HG02884 (cell line): ENCODE data around the gene FKBP1A.
A peak's percentile ranks its signal among the peaks of the same experiment; 100 is the strongest.
"Not testable (repeated sequence)": the region's sequence is repeated elsewhere in the genome, so short reads cannot be mapped to it uniquely, and the experiment has no call there.

Experiments used
- ATAC-seq: cut with Tn5 transposase; IDR thresholded peaks from one replicate; pipeline ENCODE4 v1.9.1; 2021; ENCODE audit warnings: mild to moderate bottlenecking, moderate library complexity; ENCODE audit not compliant: unreplicated experiment

The FKBP1A gene

DNA sequence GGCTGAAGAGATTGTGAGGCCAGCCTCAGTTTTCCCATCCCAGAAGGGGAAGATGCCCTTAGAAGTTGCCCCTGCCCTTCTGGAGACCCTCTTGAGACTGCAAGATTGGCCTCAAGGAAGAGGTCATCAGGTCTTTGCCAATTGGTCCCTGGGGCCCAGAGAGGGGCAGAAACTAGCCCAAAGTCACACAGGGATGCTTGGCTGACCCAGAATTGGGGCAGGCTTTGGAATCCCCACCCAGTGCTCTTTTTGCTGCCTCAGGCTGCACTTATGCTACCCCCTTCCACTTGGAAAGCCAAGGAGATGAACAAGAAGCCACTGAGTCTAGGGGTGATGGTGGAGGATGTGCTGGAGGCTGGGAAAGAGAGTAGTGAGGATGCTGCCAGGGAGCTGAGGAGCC, 24.9 kb upstream of the FKBP1A start:
- ATAC-seq: no peak

DNA sequence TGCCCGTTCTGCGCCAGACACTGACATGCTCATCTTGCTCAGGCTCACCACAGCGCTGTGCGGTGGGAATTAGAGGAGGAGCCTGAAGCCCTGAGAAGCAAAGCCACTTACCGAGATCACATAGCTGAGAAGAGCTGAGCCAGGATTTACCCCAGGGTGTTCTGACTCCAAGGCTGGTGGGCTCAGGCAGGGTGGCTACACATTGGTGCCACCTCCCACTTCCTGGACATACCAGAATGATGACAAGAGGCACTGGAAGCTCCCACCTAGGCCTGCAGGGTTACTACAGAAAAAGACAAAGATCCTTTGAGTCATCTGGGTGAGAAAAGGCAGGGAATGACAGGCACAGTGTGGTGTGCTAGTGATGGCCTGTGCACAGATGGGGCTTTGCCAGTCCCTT, 24.4 kb upstream of the FKBP1A start:
- ATAC-seq: no peak

DNA sequence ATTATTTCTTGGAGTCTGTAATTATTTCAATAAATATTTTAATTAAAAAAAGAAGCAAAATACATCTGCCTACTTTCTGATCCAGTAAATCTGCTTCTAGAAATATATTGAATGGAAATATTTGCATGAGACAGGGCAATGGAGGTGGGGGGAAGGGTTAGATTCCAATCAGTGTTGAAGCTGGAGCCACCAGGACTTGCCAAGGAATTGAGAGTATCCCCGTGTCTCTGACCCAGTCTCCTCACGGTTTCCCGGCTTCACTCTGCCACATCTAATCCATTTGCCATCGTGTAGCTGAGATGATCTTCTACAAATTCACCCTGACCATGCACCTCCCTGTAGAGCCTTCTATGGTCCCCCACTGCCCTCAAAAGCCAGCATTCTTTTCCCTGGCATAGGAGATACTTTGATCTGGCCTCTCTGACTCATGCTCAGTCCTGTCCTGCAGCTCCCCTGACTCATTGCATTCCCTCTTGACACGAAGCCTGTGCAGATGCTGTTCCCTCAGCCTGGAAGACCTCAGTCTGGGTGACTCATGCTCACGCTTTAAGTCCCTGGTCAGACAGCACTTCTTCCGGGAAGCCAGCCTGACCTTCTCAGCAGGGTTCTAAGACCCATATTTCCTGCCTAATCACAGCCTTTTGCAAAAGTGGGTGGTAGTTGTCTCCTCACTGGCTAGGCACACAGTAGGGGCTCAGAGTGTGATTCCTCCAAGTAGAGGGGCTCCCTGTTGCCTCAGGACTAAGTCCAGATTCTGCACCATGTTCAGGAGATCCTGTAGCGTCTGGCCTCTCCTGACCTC, 23.0 kb upstream of the FKBP1A start:
- ATAC-seq: no peak

DNA sequence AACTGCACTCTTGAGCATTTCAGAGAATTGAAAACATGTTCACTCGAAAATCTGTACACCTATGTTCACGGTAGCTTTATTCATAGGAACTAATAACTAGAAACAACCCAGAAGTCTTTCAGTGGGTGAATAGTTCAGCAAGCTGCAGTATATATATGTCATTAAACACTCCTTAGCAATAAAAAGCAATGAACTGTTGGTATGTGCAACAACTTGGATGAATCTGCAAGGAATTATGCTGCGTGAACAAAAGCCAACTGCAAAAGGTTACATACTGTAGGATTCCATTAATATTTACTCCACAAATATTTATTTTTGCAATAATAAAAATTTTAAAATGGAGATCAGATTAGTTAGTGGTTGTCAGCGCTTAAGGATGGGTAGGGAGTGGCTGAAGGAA, 22.1 kb upstream of the FKBP1A start:
- no peak for ATAC-seq

DNA sequence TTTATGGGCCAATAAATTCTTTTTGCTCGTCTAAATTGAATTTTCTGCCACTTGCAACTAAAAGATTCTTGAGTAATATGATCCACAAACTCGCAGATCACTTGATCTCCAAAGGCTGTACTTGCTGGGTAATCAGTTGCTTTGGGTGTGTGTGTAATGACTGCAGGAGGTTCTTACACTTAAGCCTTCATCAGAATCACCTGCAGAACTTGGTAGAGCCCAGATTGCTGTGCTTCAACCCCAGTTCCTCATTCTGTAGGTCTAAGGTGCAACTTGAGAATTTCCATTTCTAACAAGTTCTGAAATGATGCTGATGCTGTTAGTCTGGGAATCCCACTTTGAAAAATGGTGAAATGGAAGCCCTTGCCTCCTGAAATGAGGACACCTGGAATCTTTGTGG, 12.9 kb upstream of the FKBP1A start:
- ATAC-seq: no peak

DNA sequence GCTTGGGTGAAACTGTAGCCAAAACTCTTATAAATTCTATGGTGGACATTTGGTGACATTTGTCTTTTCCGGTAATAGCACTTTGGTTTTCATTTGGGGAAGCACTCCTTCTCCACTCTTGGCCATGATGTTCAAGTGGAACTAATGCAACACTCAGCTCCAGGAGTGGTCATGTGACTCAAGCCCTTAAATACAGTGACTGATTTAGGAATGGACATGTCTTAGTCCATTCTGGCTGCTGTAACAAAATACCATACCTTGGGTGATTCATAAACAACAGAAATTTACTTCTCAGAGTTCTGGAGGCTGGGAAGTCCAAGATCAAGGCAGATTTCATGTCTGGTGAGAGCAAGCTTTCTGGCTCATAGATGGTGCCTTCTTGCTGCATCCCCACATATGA, 10.8 kb upstream of the FKBP1A start:
- ATAC-seq: no peak

DNA sequence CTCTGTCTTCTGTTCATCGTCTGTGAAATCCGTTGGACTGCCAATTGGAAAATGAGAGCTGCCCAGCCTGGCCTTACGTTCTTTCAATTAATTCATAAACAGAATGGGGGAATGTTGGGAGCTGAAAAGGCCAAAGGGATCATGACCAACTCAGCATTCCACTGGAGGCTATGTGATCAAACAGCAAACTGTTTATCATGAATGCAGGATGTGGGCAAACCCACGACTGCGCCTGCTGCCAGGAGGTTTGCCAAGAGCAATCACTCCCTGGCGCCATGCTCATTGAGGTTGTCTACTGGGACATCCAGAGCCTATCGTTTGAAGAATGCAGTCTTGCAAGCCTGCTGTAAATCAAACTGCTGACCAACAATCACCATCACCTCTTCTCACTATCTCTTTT, 9.3 kb upstream of the FKBP1A start:
- ATAC-seq: no peak

DNA sequence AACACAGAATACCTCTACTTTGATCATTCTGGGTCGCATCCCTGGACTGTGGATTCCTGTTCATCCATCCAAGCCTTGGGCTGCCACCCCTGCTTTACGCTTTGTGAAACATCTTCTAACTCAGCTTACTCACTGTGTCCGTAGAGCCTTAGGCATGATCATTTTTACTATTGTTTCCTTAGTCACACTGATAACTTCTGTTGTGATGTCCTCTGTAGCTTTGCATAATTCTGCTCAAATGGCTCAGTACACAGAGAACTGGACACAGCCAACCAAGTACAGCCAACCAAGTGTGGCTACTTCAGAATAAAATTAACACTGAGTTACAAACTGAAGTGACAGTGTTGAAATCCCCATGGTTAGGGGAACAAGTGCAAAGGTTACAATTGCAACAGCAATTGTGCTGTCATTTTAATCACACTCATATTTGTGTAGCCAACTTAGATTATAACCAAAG, 8.6 kb upstream of the FKBP1A start:
- ATAC-seq: no peak

DNA sequence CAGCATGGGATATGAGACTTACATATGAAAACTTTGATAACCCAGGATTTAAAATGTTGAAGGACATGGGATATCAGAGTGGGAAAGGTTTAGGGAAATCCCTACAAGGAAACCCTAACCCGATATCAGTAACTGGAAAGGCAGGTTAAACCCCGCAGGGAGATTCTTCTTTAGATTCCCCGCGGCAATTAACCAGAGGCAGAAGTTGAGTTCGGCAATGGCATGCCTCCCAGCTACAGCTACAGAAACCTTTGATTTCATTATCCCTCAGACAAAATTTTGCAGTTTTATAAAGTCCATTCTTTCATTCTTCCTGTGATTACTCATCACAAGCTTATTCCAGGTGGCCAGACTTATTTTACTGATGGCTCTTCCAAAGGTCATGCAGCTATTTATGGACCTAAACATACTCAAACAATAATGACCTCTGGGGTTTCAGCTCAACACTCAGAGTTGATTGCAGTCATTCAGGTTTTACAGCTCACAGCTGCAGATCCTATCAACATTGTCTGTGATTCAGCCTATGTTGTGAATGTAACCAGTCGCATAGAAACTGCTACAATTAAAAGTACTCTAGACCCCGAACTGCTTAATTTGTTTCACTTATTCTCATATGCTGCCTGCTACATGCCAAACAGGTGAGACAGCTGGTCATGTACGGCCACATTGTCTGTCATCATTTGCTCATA, 7.0 kb upstream of the FKBP1A start:
- ATAC-seq: not testable (repeated sequence)

DNA sequence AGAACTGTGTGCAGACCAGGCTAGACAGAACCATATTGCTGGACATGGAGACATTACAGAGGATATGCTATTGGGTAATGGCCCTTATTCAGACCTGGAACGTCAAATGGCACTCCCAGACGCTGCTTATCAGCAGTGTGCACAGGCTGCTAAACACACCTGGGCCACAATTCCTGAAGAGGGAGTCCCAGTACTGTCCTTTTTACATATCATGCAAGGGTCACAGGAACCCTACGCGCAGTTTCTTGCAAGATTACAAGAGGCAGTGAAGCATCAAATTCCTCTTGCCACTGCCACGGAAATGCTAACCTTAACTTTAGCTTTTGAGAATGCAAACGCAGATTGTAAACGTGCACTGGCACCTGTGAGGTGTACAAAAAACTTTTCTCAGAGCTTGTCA, 5.3 kb upstream of the FKBP1A start:
- ATAC-seq: not testable (repeated sequence)

DNA sequence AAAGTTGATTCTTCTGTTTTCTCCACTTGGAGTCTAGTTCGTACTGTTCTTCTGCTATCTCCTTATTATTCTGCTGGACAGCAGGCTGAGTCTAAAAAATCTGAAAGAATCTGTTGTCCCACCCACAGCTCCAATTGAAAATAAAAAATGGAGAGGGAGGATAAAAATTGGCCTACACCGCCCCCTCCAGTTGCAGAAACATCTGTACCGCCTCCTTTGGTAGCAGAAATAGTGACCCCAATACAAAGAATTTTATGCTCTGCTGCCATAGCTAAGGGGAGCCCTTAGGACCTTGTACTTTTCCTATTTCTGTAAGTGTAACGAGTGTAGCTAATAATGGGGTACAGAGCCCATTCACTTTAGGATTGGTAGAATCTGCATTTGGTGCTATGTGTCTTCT, 4.9 kb upstream of the FKBP1A start:
- ATAC-seq: no peak

DNA sequence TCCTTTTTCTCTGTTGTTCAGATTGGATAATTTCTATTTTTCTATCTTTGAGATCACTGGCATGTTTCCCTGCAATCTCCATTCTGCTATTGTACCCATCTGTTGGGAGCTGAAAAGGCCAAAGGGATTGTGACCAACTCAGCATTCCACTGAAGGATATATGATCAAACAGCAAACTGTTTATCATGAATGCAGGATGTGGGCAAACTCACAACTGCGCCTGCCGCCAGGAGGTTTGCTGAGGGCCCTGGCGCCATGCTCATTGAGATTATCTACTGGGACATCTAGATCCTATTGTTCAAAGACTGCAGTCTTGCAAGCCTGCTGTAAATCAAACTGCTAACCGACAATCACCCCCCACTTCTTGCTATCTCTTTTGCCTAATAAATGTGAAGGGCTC, 3.8 kb upstream of the FKBP1A start:
- no peak for ATAC-seq

DNA sequence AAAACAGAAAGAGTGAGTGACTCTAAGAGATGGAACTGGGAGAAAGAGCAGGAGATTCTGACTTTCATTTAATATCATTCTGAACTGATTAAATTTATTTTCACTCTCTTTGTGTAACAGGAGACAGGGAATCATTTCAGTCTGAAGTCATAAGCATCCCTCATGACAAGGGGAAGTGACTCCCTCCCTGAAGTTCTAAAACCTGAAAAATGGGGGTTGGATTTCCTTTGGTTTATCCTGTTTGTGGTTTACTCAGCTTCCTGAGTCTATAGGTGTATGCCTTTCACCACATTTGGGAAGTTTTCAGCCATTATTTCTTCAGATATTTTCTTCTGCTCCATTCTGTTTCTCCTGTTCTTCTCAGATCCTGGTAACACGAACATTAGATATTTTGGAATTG, 3.4 kb upstream of the FKBP1A start:
- ATAC-seq: no peak

DNA sequence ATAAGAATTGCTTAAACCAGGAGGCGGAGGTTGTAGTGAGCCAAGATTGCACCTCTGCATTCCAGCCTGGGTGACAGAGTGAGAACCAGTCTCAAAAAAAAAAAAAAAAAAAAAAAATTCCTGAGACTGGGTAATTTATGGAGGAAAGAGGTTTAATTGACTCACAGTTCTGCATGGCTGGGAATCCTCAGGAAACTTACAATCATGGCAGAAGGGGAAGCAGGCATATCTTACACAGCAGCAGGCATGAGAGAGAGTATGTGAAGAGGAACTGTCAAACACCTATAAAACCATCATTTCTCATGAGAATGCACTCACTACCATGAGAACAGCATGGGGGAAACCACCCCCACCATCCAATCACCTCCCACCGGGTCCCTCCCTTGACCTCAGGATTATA, 1.8 kb upstream of the FKBP1A start:
- ATAC-seq: no peak

DNA sequence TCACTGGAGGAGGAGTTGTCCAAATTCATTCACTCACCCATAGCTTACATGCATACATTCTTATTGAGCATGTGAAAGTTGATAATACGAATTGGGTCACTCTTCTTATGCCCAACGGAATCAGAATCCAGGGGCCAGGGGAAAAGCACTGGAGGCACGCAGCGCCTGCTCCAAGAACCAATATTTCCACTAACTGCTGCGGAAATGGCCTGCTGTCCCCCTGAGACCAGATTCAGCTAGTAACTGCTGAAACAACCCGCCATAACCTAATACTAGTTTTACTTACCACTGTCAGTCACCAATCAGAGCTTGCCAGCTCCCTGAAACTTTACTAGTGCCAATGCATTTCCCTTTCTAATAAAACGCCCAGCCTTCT, 641 bp upstream of the FKBP1A start:
- ATAC-seq: no peak

DNA sequence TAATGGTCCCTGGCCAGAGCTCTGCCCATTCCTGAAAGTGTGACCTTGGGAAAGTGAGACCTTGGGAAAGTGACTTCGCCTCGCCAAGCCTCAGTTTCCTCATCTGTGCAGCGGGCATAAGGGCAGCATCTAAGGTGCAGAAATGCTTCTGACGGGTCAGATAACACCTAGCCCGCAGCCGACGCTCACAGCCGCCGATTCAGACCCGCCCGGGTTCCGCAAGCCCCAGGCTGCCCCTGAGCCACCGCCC, 486 bp downstream of the FKBP1A start:
- ATAC-seq: peak; percentile 11

DNA sequence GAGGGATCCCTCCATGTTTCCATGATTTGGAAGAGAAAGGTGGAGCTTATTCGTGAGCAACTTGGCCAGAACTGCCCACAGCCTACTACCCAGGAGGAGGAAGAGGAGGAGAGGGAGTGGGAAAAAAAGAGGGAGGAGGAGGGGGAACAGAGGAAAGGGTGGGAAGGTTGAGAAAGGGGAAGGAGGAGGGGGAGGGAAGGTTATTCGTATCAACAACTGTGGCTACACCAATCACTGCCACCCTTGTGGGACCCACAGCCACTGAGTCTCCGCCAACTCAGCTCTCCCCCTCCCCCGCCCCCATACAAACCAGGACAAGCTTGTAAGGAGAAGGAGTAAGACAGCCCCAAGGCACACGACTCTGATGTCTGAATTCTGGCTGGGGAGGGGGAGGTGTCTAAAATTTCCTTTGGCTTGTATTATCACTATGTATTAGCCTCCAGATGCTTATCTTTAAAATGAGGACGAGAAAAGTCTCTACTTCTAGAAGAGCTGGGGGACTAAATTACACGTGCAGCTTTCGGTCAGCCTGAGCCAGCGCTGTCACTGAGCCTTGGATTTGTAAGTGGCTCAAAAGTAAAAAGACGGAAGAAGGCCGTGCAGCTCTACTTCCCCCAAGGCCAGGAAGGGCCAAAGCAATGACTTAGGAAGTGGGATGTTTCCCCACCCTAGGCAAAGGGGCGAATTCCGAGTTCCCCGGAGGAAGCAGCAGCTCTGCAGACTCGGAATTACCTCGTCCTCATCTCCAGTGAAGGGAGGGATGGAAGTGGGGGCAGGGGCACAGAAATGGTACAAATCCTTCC, 1.0 kb downstream of the FKBP1A start:
- ATAC-seq: no peak

DNA sequence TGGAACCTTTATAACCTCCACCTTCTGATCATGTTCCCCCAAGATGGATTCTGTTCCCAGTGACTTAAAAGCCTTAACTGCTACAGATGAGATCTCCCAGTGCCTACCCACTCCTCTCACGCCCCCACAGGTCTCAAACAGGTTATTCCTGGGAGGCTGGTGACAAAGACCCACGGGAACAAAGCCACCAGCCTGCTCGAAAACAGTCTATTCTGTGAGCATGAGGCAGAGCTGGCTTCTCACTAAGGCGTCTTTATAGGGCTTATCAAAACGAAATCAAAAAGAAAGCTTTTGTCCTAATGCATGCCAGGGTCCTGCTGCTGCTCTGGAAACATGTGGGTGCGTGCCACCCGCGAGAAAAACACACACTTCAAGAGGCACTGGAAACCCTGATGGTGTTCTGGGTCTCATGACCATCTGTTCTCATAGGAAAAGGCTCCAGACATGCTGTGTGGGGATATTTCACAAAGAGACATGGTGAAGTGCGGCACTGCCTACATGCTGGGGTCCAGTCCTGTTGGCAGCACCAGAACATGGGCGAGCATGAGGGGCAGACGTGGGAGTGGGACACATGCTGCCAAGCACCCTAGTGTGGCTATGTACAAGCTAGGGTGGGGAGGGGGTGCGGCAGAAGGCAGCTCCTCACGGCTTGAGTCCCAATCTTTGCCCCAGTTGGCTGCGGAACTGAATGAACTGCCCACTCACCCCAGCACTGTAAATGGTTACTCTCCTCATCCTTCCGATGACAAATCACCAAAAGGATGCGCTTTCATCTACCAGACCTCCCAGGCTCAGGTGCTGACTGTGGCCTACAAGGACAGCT, 2.1 kb downstream of the FKBP1A start:
- ATAC-seq: no peak

DNA sequence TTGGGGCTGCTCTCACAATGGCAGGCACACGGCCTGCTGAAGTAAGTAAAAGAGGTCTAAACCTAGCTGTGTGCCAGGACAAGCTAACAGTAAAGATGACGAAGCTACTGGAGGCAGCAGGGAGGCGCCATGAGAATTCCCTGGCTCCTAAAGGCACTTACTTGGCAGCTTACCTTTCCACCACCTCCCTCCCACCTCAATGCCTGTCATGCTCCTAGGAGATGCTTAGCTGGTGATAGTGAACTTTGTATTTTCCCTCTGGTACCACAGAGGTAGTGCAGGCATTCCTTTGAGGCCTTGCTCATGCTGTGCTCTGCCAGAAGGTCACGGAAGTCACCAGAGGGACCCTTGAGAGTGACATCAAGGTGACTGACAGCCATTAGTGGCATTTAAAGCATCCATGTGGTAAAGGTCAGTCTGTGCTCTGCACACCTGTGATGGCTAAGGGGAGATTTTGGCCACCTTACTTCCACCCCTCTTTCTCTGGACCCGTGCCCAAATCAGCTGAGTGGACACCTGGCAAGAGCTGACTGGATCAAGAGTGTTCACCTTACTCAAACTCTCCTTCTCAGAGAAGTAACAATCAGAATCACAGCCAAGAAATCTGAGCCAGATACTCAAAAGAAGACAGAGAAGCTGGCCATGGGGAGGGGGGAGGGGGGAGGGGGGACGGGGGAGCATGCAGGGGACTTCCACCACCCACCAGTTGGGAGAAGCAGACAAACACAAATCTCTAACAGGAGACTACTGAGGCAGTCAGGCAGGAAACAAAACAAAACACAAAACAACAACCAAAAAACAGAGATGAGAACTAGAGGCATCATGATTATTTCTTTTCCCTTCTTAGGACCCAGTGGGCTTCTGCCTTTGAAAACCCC, 2.9 kb downstream of the FKBP1A start:
- no peak for ATAC-seq

DNA sequence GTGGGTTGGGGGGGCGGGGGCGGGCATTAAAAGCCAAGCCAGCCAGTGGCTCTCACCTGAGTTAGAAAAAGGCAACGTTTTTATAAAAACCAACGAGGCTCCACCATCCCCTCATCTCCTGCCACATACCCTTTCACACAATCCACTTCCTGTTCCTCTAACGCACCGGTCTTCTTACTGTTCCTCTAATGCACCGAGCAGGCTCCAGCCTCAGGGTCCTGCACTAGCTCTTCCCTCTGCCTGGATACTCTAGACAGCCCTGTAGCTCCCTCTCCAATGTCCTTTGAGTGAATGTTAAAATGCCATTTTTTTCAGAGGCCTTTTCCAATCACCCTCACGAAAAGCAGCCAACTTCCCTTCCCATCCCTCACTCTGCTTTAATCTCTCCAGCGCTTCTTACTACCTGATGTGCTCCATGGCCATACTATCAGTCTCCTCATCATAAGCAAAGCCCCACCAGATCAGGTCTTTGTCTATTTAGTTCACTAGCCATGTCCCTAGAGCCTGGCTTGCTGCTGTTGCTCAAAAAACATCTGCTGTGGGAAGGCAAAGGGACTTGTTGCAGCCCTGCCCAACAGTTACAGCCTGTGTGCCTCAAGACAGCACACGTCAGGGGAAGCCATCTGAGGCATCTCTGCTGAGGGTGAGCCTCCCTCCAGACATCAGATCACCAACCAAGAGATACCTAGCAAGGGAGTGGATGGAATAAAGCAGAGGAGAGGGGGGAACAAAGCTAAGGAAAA, 3.9 kb downstream of the FKBP1A start:
- no peak for ATAC-seq
